GM19397 (cell line): ENCODE measurements around the gene MAPT.
"Not testable (repeated sequence)": the region's sequence is repeated elsewhere in the genome, so short reads cannot be mapped to it uniquely, and the experiment has no call there.

Experiments
- ATAC-seq: cut with Tn5 transposase; IDR thresholded peaks from one replicate; pipeline ENCODE4 v1.9.1; 2021; ENCODE audit warnings: mild to moderate bottlenecking, moderate library complexity; ENCODE audit not compliant: unreplicated experiment

The MAPT gene

GRCh38 chr17:45923511-45924268 is 29.3 kb downstream of the MAPT start:
- no peak for ATAC-seq

GRCh38 chr17:45924332-45924820 is 30.0 kb downstream of the MAPT start:
- ATAC-seq, result no peak

- ATAC-seq, result no peak
These were observed 31.0 kb downstream of the MAPT start for GRCh38 chr17:45925311-45925710.

- ATAC-seq, result no peak
These were observed 32.9 kb downstream of the MAPT start for GRCh38 chr17:45927247-45927646.

- ATAC-seq, result no peak
These were observed 35.0 kb downstream of the MAPT start for GRCh38 chr17:45929344-45929743.

GRCh38 chr17:45930420-45930951 is 36.1 kb downstream of the MAPT start:
- ATAC-seq, result no peak

- no peak for ATAC-seq
These were observed 37.3 kb downstream of the MAPT start for GRCh38 chr17:45931677-45932076.

- no peak for ATAC-seq
These were observed 40.0 kb downstream of the MAPT start for GRCh38 chr17:45934044-45934979.

- no peak for ATAC-seq
These were observed 40.9 kb downstream of the MAPT start for GRCh38 chr17:45935197-45935709.

- no peak for ATAC-seq
These were observed 41.6 kb downstream of the MAPT start for GRCh38 chr17:45935710-45936509.

GRCh38 chr17:45936610-45937009 is 42.3 kb downstream of the MAPT start:
- ATAC-seq, result no peak

GRCh38 chr17:45937186-45937585 is 42.8 kb downstream of the MAPT start:
- not testable (repeated sequence) for ATAC-seq

GRCh38 chr17:45939395-45939794 is 45.0 kb downstream of the MAPT start:
- no peak for ATAC-seq

- ATAC-seq, result no peak
These were observed 45.9 kb downstream of the MAPT start for GRCh38 chr17:45940293-45940692.

- ATAC-seq, result no peak
These were observed 46.5 kb downstream of the MAPT start for GRCh38 chr17:45940826-45941225.

GRCh38 chr17:45941395-45941794 is 47.0 kb downstream of the MAPT start:
- no peak for ATAC-seq

GRCh38 chr17:45942284-45942683 is 47.9 kb downstream of the MAPT start:
- no peak for ATAC-seq

GRCh38 chr17:45946841-45947256 is 52.5 kb downstream of the MAPT start:
- ATAC-seq, result no peak

- ATAC-seq, result no peak
These were observed 54.1 kb downstream of the MAPT start for GRCh38 chr17:45948498-45948880.

GRCh38 chr17:45948881-45949624 is 54.7 kb downstream of the MAPT start:
- ATAC-seq, result no peak
